ENCODE data around the gene IL6R. TPM values are rescaled to one million over a fixed set of nuclear protein-coding genes. Genes with fewer than 3 reads are reported as not detected.

Gene IL6R
- total RNA-seq, 1 donor from 2014 or later = 48.5 TPM

DNA sequence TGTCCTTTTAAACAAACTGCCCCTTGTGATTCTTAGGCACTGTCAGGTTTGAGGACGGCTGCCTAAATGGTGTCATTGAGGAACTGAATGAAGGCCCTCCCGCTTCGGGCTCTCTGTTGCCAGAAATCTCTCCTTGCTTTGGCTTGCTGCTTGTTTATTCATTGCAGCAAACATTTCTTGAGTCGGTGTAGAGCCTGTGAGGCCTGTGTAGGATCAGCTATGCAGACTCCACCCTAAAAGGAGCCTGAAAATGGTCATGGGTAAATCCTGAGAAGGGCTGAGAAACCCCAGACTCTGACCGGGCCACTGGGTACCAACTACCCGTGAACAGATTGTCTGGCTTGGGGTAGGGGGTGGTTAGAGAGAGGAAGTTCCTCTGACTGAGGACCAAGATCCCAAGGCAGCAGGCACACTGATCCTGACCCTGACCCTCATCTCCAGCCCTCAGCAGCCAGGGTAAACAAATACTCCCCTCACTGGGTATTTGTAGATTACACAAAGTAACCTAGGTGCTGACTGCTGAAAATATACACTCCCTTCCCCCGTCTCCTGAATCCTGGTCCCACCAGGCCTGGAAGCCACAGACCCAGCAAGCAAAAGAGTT is 3.1 kb downstream of the IL6R start:
- Histone ChIP-seq H3K4me3 (peak overlapping the region; percentile 88), H3K4me1 (peaks cover 64% of the 10 kb centered on the region)
- DNase-seq = peak; percentile 40

DNA sequence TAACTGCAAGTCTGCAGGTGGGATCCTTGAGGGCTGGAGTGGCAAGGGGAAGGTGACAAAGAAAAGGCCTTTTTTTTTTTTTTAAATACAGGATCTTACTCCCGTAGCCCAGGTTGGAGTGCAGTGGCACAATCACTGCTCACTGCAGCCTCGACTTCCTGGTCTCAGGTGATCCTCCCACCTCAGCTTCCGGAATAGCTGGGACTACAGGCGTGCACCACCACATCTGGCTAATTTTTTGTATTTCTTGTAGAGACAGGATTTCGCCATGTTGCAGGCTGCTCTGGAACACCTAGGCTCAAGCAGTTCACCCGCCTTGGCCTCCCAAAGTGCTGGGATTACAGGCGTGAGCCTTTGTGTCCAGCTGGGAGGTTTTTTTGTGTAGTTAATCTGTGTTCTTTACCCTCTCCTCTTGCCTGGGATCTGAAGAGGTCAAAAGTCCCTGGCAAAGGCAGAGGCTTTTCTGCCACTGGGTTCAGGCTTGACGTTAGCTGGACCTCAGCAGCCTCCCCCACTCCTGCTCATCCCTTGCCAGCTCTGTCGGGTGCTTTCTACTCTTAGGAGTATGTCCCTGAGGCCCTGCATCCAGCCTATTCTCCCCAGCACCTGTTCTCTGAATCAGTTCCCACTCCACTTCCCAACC is 5.2 kb downstream of the IL6R start:
- TF ChIP-seq, protein P1, sequence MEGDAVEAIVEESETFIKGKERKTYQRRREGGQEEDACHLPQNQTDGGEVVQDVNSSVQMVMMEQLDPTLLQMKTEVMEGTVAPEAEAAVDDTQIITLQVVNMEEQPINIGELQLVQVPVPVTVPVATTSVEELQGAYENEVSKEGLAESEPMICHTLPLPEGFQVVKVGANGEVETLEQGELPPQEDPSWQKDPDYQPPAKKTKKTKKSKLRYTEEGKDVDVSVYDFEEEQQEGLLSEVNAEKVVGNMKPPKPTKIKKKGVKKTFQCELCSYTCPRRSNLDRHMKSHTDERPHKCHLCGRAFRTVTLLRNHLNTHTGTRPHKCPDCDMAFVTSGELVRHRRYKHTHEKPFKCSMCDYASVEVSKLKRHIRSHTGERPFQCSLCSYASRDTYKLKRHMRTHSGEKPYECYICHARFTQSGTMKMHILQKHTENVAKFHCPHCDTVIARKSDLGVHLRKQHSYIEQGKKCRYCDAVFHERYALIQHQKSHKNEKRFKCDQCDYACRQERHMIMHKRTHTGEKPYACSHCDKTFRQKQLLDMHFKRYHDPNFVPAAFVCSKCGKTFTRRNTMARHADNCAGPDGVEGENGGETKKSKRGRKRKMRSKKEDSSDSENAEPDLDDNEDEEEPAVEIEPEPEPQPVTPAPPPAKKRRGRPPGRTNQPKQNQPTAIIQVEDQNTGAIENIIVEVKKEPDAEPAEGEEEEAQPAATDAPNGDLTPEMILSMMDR (IDR thresholded peaks at IDR 0.05) = no peak
- H3K36me3 ChIP-seq = peaks cover 9% of the 10 kb centered on the region
- peaks cover 69% of the 10 kb centered on the region for H3K4me1 ChIP-seq
- intact Hi-C loops (cut with DNase I) = no loop called here
- DNase-seq = peak; percentile 35
- no peak overlapping the region for H3K4me3 ChIP-seq
- no peaks in the 10 kb centered on the region for H3K27me3 ChIP-seq (ENCODE audit: low read depth)
- no peaks in the 10 kb centered on the region for H3K9me3 ChIP-seq
- H3K27ac ChIP-seq = peak overlapping the region; percentile 36
- ATAC-seq = no peak

More for the DNA sequence above, 3.1 kb downstream of the IL6R start:
- TF ChIP-seq, protein P1 (IDR thresholded peaks at IDR 0.05) = no peak
- Histone ChIP-seq H3K36me3 (peaks cover 4% of the 10 kb centered on the region), H3K9me3 (no peaks in the 10 kb centered on the region), H3K27ac (peak overlapping the region; percentile 97), H3K27me3 (ENCODE audit: low read depth) (no peaks in the 10 kb centered on the region)
- intact Hi-C loops (cut with DNase I) = no loop called here
- no peak for ATAC-seq

DNA sequence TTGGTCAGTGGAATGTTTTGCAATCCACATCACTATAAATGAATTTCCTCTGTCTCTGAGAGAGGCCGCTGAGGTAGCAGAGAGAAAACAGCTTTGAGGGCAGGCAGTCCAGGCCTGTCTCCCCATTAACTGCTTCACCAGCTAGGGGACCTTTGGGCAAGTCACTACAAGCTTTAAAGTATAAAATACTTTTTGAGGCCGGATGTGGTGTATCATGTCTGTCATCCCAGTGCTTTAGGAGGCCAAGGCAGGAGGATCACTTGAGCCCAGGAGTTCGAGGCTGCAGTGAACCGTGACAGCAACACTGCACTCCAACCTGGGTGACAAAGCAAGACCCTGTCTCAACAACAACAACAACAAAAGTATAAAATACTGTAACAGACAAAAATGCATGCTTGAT is 6.4 kb downstream of the IL6R start:
- Histone ChIP-seq H3K9me3 (no peaks in the 10 kb centered on the region), H3K27me3 (ENCODE audit: low read depth) (no peaks in the 10 kb centered on the region), H3K4me3 (no peak overlapping the region), H3K27ac (no peak overlapping the region), H3K36me3 (peaks cover 9% of the 10 kb centered on the region), H3K4me1 (peaks cover 65% of the 10 kb centered on the region)
- TF ChIP-seq, protein P1 (IDR thresholded peaks at IDR 0.05) = no peak
- intact Hi-C loops (cut with DNase I) = no loop called here
- ATAC-seq (no peak), DNase-seq (peak; percentile 7)

DNA sequence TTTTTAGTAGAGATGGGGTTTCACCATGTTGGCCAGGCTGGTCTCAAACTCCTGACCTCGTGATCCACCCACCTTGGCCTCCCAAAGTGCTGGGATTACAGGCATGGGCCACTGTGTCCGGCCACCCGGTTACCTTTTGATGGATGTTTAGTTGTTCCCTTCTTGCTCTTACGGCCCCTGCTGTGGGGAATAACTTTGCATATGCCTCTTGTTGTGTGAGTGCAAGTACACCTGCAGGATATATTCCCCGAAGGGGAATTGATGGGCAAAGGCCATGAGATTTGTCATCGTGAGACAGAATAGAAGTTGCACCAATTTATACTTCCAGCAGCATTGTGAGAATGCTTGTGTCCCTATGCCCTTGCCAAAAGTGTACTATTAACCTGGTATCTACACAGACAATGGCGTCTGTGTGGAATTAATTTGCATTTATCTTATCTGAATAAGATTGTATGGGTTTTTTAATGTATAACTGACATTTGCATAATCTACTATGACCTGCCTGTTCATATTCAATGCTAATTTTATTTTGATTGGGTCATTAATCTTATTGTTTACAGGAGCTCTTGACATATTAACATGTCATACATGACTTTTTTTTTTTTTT is 8.1 kb downstream of the IL6R start:
- Histone ChIP-seq H3K4me3 (no peak overlapping the region), H3K36me3 (peaks cover 9% of the 10 kb centered on the region), H3K27ac (no peak overlapping the region), H3K9me3 (no peaks in the 10 kb centered on the region), H3K4me1 (peaks cover 60% of the 10 kb centered on the region), H3K27me3 (ENCODE audit: low read depth) (no peaks in the 10 kb centered on the region)
- TF ChIP-seq, protein P1 (IDR thresholded peaks at IDR 0.05) = no peak
- ATAC-seq (no peak), DNase-seq (peak; percentile 5)
- intact Hi-C loops (cut with DNase I) = no loop called here

DNA sequence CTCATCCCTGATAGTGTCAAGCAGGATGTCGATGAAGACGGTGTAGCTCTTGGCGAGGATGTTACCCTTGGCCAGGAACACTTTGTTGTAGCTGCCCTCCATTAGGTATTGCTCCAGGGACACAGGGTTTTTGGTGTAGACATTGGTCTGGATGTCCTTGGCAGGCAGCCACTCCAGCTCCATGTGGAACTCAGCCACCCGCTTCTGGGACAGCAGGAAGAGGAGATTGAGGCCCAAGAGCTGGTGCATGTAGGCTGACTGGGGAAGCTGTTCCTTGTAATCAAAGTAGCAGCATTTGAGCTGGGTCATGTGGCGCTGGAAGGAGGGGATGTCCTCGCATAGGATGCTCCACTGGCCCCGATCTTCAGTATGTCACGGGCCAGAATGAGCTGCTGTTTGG is 9.5 kb downstream of the IL6R start:
- H3K4me1 ChIP-seq = peaks cover 60% of the 10 kb centered on the region

More for the DNA sequence above, 9.5 kb downstream of the IL6R start:
- Histone ChIP-seq H3K36me3 (peaks cover 9% of the 10 kb centered on the region), H3K27me3 (ENCODE audit: low read depth) (no peaks in the 10 kb centered on the region), H3K9me3 (no peaks in the 10 kb centered on the region), H3K4me3 (no peak overlapping the region), H3K27ac (no peak overlapping the region)
- DNase-seq (peak; percentile 41), ATAC-seq (no peak)
- intact Hi-C loops (cut with DNase I) = no loop called here
- TF ChIP-seq, protein P1 (IDR thresholded peaks at IDR 0.05) = no peak
